PC-9 (cell line): ENCODE results near the gene GRIN2A. TPM values are rescaled to one million over a fixed set of nuclear protein-coding genes. Genes with fewer than 3 reads are reported as not detected.

Source experiments
- BruUV-seq: library from RNA; stranded (reverse); fragments of 400-500 nt; replicated peaks from 2 replicates; lab custom pipeline; 2021; lab: Mats Ljungman, UMichigan
- CTCF ChIA-PET: fragments of 300-600 bp; sonication (Branson Sonifier 250); formaldehyde crosslinking; loops from one replicate; lab custom pipeline; 2022; ENCODE audit warnings: antibody characterized with exemption; lab: Charles Lee
- POLR2A ChIA-PET: fragments of 300-600 bp; sonication (Branson Sonifier 250); formaldehyde crosslinking; loops from one replicate; lab custom pipeline; 2022; ENCODE audit warnings: antibody characterized with exemption; ENCODE audit not compliant: unreplicated experiment; lab: Charles Lee
- DNase-seq, 2 experiments: peaks; one replicate each; pipeline versions ENCODE4 v3.0.0 to v3.0.0-alpha.2; 2015 to 2022; ENCODE audit warnings: mixed read lengths in 1 of 2
- H2AFZ ChIP-seq: fragments of 200-600 bp; sonication (generic); 2 replicates; pipeline ENCODE4 v1.8.1; 2017; ENCODE audit warnings: antibody characterized with exemption
- H3F3A ChIP-seq: fragments of 200-600 bp; sonication (generic); 2 replicates; pipeline ENCODE4 v1.8.1; 2017; ENCODE audit warnings: antibody characterized with exemption, mild to moderate bottlenecking, low read depth; ENCODE audit not compliant: insufficient read depth
- H3K27ac ChIP-seq: fragments of 200-600 bp; sonication (generic); 2 replicates; pipeline ENCODE4 v1.6.1; 2016; ENCODE audit warnings: mixed run types
- H3K27me3 ChIP-seq: fragments of 200-600 bp; sonication (generic); 2 replicates; pipeline ENCODE4 v1.6.1; 2016; ENCODE audit warnings: low read depth, mixed run types; ENCODE audit not compliant: insufficient read depth
- H3K36me3 ChIP-seq: fragments of 200-600 bp; sonication (generic); 2 replicates; pipeline ENCODE4 v1.6.1; 2016; ENCODE audit warnings: low read depth, mixed run types
- H3K4me1 ChIP-seq: fragments of 200-600 bp; sonication (generic); replicated peaks from 2 replicates; pipeline ENCODE4 v1.6.1; 2016; ENCODE audit warnings: mixed run types; ENCODE audit not compliant: insufficient read depth
- H3K4me2 ChIP-seq: fragments of 200-600 bp; sonication (generic); 2 replicates; pipeline ENCODE4 v1.6.1; 2017; ENCODE audit warnings: mixed run types
- H3K4me3 ChIP-seq: fragments of 200-600 bp; sonication (generic); 2 replicates; pipeline ENCODE4 v1.6.1; 2016; ENCODE audit warnings: mixed run types
- H3K79me2 ChIP-seq: fragments of 200-600 bp; sonication (generic); 2 replicates; pipeline ENCODE4 v1.6.1; 2017; ENCODE audit warnings: low read depth, mixed run types
- H3K9me2 ChIP-seq: fragments of 200-600 bp; sonication (generic); 2 replicates; pipeline ENCODE4 v1.8.1; 2017; ENCODE audit warnings: mild to moderate bottlenecking; ENCODE audit not compliant: insufficient read depth
- H3K9me3 ChIP-seq: fragments of 200-600 bp; sonication (generic); 2 replicates; pipeline ENCODE4 v1.8.1; 2016; ENCODE audit warnings: low read depth; ENCODE audit not compliant: insufficient read depth
- H4K20me1 ChIP-seq: fragments of 200-600 bp; sonication (generic); 2 replicates; pipeline ENCODE4 v1.8.1; 2017; ENCODE audit not compliant: insufficient read depth
- CTCF ChIP-seq: fragments of 200-600 bp; sonication (generic); conservative IDR thresholded peaks from 2 replicates; pipeline ENCODE4 v1.6.1; 2017; ENCODE audit warnings: mixed run types, antibody characterized with exemption, mild to moderate bottlenecking, moderate library complexity
- EZH2 ChIP-seq: fragments of 200-600 bp; sonication (generic); IDR thresholded peaks from 2 replicates; pipeline ENCODE4 v1.8.0; 2017; ENCODE audit warnings: antibody characterized with exemption, low read depth
- intact Hi-C: fragments of 100-400 bp; cut with micrococcal nuclease; formaldehyde crosslinking; loops from one replicate; pipeline ENCODE4 v1.10.0; 2022; ENCODE audit not compliant: unreplicated experiment
- total RNA-seq: library from RNA; stranded (reverse); gene quantifications from 2 replicates; pipeline ENCODE4 v1.2.3, GENCODE V29; 2021

The GRIN2A gene
- total RNA-seq, 1 experiment from 2014 or later, result not detected

- Histone ChIP-seq H3K4me1 (no peaks in the 10 kb centered on the region), H3K36me3 (no peaks in the 10 kb centered on the region), H4K20me1 (no peaks in the 10 kb centered on the region), H3K27me3 (no peaks in the 10 kb centered on the region), H2AFZ (no peak overlapping the region), H3K9me3 (no peaks in the 10 kb centered on the region), H3K4me2 (no peak overlapping the region), H3K9me2 (no peaks in the 10 kb centered on the region), H3K27ac (no peak overlapping the region), H3F3A (no peaks in the 10 kb centered on the region), H3K4me3 (no peak overlapping the region), H3K79me2 (no peaks in the 10 kb centered on the region)
- no TSS peak for BruUV-seq
- POLR2A ChIA-PET, result no interaction called here
- intact Hi-C loops, result no loop called here
- TF ChIP-seq CTCF (no peak), EZH2 (no peak)
- CTCF ChIA-PET, result interaction anchor here (0.6 kb wide), 1 partner anchor 1493 kb away, joined by 4 read pairs; no protein-coding TSS in a partner anchor
- no peak for DNase-seq
Observed at GRCh38 chr16:9964426-9964825, 217.8 kb downstream of the GRIN2A start.

GRCh38 chr16:9957433-9957832 lies 224.8 kb downstream of the GRIN2A start:
- no peaks in the 10 kb centered on the region for H3K4me1 ChIP-seq
- H3K4me3 ChIP-seq, result no peak overlapping the region
- no peaks in the 10 kb centered on the region for H3K79me2 ChIP-seq
- no peaks in the 10 kb centered on the region for H3K9me3 ChIP-seq
- H3K27ac ChIP-seq, result no peak overlapping the region
- no peak for DNase-seq
- ChIA-PET POLR2A (no interaction called here), CTCF (no interaction called here)
- TF ChIP-seq CTCF, result no peak
- TF ChIP-seq EZH2, result no peak
- H3K4me2 ChIP-seq, result no peak overlapping the region
- H3F3A ChIP-seq, result no peaks in the 10 kb centered on the region
- BruUV-seq, result no TSS peak
- H3K9me2 ChIP-seq, result no peaks in the 10 kb centered on the region
- peaks cover 18% of the 10 kb centered on the region for H3K27me3 ChIP-seq
- no peak overlapping the region for H2AFZ ChIP-seq
- no peaks in the 10 kb centered on the region for H4K20me1 ChIP-seq
- H3K36me3 ChIP-seq, result no peaks in the 10 kb centered on the region
- intact Hi-C loops, result no loop called here

GRCh38 chr16:9957002-9957401 lies 225.2 kb downstream of the GRIN2A start:
- no peak overlapping the region for H3K4me2 ChIP-seq
- no peaks in the 10 kb centered on the region for H3K79me2 ChIP-seq
- H3K36me3 ChIP-seq, result no peaks in the 10 kb centered on the region
- ChIA-PET CTCF (no interaction called here), POLR2A (no interaction called here)
- no peaks in the 10 kb centered on the region for H3K4me1 ChIP-seq
- H3K9me2 ChIP-seq, result no peaks in the 10 kb centered on the region
- no peak overlapping the region for H3K27ac ChIP-seq
- TF ChIP-seq EZH2 (no peak), CTCF (no peak)
- H2AFZ ChIP-seq, result no peak overlapping the region
- peaks cover 18% of the 10 kb centered on the region for H3K27me3 ChIP-seq
- H3F3A ChIP-seq, result no peaks in the 10 kb centered on the region
- H3K4me3 ChIP-seq, result no peak overlapping the region
- H4K20me1 ChIP-seq, result no peaks in the 10 kb centered on the region
- no TSS peak for BruUV-seq
- intact Hi-C loops, result no loop called here
- no peaks in the 10 kb centered on the region for H3K9me3 ChIP-seq
- no peak for DNase-seq
